ENCODE measurements around the gene THY1.
"Not testable (repeated sequence)": the region's sequence is repeated elsewhere in the genome, so short reads cannot be mapped to it uniquely, and the experiment has no call there.

THY1 gene

DNA sequence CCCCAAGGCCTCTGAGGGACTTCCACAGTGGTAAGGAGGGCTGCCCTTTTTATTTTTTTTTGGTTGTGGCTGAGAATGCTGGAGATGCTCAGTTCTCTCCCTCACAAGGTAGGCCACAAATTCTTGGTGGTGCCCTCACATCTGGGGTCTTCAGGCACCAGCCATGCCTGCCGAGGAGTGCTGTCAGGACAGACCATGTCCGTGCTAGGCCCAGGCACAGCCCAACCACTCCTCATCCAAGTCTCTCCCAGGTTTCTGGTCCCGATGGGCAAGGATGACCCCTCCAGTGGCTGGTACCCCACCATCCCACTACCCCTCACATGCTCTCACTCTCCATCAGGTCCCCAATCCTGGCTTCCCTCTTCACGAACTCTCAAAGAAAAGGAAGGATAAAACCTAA lies 4.2 kb downstream of the THY1 start:
- no peak for DNase-seq (ENCODE audit: low read depth in 2 of 3, low spot score in 1 of 3)

DNA sequence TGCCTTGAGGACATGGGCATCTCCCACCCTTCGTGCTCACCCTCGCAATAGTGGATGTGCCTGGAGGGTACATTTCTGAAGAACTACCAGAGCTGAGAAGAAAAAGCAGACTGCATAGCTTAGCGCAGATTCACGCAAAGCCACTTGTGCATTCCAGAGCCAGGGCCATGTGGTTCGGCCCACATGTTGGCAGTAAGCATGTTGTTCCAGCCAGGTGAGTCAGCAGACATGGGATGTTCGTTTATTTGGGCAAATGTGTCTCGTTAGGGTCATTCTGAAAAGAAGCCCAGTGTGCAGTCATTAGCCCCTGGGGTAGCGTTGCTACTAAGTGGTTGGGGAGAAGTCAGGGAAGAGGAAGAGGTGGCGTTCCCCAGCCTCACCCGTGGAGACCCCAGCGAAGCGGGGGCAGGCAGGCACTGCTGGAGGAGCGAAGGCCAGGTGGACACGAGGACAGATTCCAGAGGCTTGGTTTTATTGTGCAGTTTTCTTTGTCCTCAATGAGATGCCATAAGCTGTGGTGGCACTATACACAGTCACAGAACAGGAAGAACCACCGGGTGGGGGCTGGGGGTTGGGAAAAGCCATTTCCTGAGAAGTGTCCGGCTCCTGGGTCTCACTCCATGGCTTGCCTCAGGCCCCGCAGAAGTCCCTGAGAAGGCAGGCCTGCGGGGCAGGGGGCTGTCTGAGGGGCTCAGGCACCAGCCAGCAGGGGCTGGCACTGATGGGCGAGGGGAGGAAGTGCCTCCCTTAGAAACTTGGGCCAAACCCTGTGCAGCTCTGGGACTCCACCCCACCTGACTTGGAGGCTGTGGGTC lies 5.0 kb downstream of the THY1 start:
- DNase-seq (ENCODE audit: low read depth in 2 of 3, low spot score in 1 of 3): no peak

DNA sequence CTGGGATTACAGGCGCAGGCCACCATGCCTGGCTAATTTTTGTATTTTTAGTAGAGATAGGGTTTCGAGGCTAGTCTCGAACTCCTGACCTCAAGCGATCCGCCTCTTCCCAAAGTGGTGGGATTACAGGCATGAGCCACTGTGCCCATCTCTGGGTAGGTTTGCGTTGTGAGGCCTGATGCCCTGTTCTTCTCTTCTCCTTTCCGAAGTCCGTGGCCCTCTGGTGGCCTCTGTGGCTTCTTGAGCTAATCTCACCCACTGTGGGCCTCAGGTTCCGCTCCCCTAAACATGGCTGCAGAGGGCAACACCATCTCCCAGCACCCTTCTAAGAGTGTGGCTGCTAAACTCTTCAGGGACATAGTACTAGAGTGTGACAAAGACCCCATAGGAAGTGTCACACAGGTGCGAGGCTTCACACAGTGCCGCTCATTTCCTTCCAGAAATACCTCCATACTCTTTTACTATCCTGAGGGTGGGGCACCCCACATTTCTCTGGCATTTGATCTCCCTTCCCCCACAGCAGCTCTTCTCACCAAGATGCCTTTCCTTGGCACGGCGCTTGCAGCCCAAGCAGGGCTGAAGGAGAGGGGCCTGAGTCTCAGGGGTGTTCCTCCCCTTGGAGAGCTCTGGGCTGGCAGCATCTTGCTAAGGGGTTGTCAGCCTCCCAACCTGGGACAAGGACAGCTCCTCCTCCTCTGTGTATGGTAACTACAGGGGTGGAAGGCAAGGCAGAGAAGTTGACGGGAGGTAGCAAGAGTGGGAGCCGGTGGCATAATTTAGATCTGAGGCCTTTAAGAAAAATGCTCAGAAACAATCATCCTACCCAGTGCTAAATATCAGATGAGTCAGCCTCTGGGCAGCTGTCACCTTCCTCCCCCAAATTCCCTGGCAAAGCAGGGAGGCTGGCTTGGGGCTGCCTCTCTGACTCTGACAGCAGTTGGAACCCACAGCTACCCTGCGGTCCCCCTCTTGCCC lies 6.1 kb downstream of the THY1 start:
- no peak for DNase-seq (ENCODE audit: low read depth in 2 of 3, low spot score in 1 of 3)

DNA sequence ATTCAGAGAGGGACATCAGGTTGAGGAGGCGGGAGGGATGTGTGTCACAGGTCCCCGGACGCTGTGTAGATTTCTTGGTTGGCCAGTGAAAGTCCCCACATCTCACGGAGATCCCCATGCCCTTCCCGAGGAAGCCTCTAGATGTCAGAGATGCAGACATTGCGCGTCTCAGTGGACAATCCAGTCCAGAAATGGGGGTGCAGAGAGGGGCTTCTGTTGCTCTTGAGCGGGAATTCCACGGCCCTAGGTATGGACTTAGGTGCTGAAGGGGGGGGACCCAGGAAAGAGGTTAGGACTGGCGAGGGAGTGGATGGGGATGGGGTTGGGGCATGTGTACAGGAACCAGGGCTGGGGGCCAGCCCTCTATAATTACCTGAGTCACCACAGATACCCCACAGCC lies 7.0 kb downstream of the THY1 start:
- DNase-seq (ENCODE audit: low read depth in 2 of 3, low spot score in 1 of 3): no peak

DNA sequence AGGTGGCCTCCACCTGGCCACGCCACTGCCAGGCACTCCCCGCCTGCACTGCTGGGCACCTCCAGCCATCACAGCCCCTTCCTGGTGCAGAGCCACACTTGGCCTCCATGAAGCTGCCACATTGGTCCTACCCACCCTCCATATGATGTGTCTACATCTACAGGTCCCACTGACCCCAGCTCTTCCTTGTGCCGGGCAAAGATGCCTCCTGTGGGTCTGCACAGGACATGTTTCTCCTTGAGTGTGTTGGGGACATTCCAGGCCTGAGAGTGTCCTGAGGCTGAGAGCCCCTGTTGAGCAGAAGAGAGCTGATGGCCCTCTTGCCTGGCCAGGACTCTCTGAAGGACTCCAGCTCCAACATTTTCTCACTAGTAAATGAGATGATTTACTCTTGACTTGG lies 7.5 kb downstream of the THY1 start:
- DNase-seq (ENCODE audit: low read depth in 2 of 3, low spot score in 1 of 3): no peak

DNA sequence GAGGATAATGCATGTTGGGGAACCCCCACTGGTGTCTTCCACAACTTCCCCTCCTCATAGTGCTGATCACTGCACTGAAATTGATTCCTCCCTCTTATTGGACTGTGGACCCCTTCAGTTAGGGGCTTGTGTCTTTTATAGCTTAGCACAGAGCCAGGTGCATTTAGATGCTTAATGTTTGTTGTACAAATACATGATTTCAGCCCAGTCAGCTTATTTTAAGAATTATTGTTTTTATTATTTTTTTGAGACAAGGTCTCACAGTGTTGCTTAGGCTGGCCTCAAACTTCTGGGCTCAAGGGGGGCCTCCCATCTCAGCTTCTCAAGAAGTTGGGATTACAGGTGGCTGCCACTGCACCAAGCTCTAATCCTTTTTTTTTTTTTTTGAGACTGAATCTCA lies 8.2 kb downstream of the THY1 start:
- no peak for DNase-seq (ENCODE audit: low read depth in 2 of 3, low spot score in 1 of 3)

DNA sequence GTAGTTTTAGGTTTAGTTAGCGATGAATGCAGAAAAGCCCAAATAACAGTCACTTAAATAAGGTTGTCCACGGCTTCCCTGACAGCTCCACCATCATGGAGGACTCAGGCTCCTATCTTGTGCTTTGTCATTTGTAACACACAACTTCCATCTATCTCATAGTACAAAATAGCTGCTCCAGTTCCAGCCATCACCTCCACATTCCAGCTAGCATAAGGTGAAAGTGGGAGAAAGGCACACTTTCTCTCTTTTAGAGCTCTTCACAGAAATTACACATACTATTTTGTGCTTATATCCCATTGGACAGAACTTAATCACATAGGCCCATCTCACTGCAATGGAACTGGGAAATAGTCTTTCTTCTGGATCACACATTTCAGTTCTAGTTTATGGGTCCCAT lies 8.7 kb downstream of the THY1 start:
- DNase-seq (ENCODE audit: low read depth in 2 of 3, low spot score in 1 of 3): no peak

DNA sequence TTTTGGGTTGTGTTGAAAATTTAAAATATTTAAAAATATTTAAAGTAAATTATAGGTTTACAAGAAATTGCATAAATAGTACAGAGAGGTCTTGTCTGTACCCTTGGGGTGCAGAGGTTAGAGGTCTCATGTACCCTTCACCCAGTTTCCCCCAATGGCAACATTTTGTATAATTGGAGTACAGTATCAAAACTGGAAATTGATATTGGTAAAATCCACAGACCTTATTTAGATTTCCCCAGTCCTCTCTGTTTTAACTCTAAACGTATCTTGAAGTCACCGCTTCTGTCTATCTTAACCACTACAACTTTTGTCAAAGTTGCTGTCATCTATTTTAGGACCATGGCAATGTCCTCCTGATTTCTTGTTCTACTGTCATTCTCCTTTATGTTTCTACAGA lies 10.9 kb downstream of the THY1 start:
- no peak for DNase-seq (ENCODE audit: low read depth in 2 of 3, low spot score in 1 of 3)

DNA sequence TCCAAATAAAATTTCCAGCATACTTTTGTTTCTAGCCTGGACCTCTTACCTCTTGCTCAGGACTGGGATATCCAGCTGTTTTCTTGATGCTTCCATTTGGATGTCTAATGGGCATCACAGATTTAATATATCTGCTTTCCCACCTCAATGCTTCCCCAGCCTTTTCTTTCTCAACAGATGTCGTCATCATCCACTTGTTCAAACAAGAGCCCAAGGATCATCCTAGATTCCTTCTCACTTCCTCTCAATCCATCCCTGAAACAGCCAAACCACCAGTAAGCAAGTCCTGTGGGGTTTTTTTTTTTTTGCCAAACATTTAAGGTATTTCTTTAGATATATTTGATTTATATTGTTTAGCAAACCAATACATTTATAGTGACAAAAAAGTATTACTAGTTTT lies 12.5 kb downstream of the THY1 start:
- DNase-seq (ENCODE audit: low read depth in 2 of 3, low spot score in 1 of 3): no peak

DNA sequence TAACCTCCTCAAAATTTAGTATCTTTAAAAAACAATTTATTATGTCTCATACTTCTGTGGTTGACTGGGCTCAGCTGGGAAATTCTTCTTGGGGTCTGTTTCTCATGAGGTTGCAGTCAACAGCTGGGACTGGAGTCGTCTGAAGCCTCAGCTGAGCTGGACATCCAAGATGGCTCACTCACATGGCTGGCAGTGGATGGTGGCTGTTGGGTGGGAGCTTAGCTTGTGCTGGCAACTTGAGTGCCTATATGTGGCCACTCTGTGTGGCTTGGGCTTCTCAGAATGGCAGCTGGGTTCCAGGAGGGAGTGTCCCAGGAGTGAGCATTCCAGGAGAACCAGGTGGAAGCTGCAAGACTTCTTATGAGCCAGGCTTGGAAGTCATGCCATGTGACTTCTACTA lies 13.2 kb downstream of the THY1 start:
- DNase-seq (ENCODE audit: low read depth in 2 of 3, low spot score in 1 of 3): no peak

DNA sequence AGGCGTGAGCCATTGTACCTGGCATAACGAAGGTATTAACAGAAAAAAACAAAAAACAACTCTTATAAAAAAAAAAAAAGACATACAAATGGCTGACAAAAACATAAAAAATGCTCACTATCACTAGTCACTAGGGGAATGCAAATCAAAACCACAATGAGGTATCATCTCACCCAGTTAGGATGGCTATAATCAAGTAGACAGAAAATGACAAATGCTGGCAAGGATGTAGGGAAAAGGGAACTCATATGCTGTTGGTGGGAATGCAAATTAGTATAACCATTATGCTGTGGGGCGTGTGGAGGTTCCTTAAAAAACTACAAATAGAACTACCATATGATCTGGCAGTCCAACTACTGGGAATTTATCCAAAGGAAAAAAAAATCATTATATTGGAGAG lies 17.0 kb downstream of the THY1 start:
- no peak for DNase-seq (ENCODE audit: low read depth in 2 of 3, low spot score in 1 of 3)

DNA sequence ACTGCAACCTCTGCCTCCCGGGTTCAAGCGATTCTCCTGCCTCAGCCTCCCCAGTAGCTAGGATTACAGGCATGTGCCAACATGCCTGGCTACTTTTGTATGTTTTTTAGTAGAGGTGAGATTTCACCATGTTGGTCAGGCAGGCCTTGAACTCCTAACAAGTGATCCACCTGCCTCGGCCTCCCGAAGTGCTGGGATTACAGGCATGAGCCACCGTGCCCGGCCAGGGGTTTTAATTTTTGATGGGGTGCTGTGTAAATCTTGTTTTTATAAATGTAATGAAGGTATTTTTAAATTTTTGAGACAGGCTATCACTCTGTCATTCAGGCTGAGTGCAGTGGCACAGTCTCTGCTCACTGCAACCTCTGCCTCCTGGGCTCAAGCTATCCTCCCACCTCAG lies 17.5 kb downstream of the THY1 start:
- not testable (repeated sequence) for DNase-seq (ENCODE audit: low read depth in 2 of 3, low spot score in 1 of 3)

DNA sequence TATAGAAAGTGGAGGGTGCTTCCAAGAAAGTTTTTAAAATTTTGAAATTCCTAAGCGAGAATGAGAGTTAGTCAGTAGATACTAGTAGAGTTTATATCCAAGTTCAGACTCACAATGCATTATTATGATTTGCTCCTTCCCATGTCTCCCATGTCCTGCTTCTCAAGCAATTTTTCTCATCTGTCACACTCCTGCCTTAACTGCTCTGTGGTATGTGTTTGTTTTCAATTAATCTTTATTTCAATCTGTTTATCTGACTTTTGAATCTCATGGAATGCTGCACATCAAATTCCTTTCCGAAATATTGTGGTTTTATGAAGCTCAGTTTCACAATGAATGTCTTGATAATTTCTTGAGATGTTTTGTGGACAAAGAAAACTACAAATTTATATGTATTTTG lies 18.1 kb downstream of the THY1 start:
- DNase-seq (ENCODE audit: low read depth in 2 of 3, low spot score in 1 of 3): no peak

DNA sequence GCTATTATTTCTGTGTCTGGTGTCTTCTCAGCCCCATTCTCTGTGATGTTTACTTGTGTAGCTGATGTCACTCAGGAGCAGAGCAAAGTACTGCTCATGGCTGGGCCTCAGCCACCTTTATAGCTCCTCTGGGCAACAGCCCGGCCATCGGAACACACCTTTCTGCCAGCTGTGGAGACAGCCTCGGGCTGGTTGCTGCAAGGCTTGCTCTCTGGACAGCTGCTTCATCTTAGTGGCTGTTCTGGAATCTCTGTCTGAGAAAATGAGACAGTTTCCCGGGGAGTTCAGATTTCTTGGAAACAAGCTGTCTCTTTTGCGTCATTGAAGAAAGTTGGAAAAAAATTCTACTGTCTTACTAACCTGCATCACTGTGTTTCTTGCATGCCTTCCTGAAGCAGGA lies 20.0 kb downstream of the THY1 start:
- DNase-seq (ENCODE audit: low read depth in 2 of 3, low spot score in 1 of 3): no peak

DNA sequence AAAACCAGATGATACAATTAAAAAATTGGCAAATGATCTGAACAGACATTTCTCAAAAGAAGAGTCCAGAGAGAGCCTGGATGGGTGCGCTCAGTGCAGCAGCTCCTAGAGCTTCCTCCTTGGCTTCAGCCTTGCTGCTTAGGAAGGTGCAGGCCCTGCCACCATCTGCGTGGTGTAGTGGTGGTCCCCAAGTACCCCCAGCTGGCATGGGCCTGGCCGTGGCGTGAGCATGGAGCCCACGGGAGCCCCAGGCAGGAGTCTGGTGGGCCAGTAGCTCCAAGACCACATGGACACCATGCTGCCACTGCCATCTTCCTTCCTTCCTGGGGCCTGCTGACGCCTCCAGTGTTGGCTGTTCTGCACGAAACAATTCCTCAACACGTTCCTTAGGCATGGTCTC lies 20.5 kb downstream of the THY1 start:
- DNase-seq (ENCODE audit: low read depth in 2 of 3, low spot score in 1 of 3): no peak

DNA sequence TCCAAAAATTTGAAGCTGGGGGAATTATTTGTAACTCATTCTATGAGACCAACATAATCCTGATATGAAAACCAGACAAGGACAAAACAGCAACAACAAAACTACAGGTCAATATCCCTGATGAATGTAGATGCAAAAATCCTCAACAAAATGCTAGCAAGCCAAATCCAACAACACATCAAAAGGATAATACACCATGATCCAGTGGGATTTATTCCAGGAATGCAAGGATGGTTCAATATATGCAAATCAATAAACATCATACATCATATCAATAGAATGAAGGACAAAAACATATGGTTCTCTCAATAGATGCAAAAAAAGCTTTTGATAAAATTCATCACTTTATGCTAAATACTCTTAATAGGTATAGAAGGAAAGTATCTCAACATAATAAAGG lies 22.1 kb downstream of the THY1 start:
- no peak for DNase-seq (ENCODE audit: low read depth in 2 of 3, low spot score in 1 of 3)

DNA sequence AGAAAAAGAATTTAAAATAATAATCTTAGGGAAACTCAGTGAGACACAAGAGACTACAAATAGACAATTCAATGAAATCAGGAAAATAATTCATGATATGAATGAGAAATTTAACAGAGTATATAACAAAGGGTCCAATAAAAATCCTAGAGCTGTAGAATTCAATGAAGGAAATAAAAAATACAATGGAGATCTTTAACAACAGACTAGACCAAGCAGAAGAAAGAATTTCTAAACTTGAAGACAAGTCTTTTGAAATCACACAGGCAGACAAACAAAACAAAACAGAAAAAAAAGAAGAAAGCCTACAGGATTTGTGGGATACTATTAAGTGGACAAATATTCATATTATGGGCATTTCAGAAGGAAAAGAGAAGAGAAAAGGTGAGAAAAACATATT lies 25.2 kb downstream of the THY1 start:
- DNase-seq (ENCODE audit: low read depth in 2 of 3, low spot score in 1 of 3): no peak

DNA sequence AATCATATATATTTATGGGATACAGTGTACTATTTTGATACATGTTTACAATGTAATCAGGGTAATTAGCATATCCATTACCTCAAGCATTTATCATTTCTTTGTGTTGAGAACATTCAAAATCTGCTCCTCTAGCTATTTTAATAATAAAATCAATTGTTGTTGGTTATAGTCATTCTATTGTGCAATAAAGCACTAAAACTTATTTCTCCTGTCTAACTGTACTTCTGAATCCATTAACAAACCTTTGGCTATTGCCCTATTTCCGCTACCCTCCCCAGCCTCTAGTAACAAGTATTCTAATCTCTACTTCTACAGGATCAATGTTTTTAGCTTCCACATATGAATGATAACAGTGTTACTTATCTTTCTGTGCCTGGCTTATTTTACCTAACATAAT lies 26.1 kb downstream of the THY1 start:
- DNase-seq (ENCODE audit: low read depth in 2 of 3, low spot score in 1 of 3): no peak

DNA sequence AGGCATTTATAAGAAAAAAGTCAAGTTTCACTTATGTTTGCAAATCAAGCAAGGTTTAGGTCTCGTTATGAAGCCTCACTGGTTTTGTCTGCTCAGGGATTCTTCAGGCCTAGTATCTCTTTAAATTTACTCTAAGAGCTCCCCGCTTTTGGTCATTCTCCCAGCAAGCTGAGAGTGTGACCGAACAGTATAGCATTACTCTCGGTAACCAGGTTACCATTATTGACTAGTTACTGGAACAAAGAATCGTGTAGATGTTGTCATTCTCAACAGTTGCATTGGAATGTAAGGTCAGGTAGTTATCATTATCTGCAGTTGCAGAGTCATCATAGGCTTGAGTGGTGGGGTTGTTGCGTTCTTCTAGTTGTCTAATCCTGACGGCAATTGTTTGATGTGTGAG lies 31.7 kb downstream of the THY1 start:
- no peak for DNase-seq (ENCODE audit: low read depth in 2 of 3, low spot score in 1 of 3)

DNA sequence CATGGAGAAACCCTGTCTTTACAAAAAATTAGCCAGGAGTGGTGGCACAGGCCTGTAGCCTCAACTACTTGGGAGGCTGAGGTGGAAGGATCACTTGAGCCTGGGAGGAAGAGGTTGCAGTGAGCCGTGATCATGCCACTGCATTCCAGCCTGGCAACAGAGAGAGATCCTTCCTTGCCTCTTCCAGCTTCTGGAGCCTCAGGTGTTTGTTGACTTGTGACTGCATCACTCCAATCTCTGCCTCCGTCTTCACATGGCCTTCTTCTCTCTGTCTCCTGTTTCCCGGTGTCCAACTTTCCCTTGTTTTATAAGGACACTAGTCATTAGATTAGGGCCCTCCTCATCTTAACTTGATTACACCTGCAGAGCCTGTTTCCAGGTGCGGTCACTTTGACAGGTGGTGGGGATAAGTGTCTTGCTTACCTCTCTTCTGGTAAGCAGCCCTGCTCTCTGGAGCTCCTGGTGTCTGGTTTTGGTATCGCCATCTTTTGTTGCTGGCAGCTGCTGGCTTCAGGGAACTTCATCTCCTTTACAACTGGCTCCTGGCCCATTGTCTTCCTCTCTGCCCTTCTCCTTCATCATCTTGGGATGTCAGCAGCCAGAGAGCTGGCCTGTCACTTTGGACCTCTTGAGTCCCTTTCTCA lies 33.2 kb downstream of the THY1 start:
- DNase-seq (ENCODE audit: low read depth in 2 of 3, low spot score in 1 of 3): no peak

DNA sequence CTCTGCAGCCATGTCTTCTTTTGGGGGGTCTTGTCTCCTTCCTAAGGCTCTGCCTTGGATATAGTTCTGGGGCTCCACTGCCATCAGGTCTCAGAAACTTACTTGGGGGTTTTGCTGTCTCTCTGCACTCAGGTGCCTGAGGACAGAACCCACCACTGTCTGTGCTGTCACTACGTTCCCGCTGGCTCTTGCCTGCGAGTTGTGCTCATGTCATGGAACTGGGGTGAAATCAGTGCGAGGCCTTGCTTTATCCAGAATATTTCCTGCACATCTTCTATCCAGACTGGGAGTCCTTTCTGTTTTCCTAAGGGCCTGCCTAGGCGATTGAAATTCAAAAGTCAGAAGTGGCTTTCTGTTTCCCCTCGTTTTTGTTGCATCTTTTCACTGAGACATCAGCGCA lies 34.9 kb downstream of the THY1 start:
- DNase-seq (ENCODE audit: low read depth in 2 of 3, low spot score in 1 of 3): no peak

DNA sequence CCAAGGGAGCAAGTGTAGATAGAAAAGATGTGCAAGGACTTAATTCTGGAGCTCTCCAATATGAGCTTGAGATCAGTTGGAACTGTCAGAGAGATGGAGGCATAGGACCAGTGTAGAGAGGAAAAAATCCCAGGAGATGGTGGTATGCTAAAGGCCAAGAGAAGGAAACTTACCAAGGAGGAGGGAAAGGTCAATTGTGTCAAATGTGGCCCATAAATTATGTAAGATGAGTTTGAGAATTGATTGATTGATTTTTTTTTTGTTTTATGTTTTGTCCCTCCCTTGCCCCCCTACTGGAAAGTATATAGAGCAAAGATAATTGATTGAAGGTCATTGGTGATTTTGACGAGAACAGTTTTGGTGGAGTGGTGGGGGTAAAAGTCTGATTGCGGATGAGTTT lies 38.6 kb downstream of the THY1 start:
- DNase-seq (ENCODE audit: low read depth in 2 of 3, low spot score in 1 of 3): no peak

Data from stimulated activated CD4-positive, alpha-beta T cell treated with anti-CD3 and anti-CD28 coated beads, Interleukin-12 subunit alpha, Interleukin-12 subunit beta, amount 100 ng/mL, for 48 hours (primary cell).